HL-60 (cell line): Measurements from ENCODE around the gene SLC22A31.

Experiments used
- DNase-seq, 2 experiments: peaks; one replicate each; pipeline ENCODE4 v3.0.0-alpha.2; 2010 to 2020; ENCODE audit warnings: low read depth in 1 of 2, low spot score in 1 of 2
- H3K27ac ChIP-seq: fragments of 250-450 bp; sonication (Bioruptor Pico); replicated peaks from 2 replicates; pipeline ENCODE4 v1.5.1; 2020; ENCODE audit warnings: mild to moderate bottlenecking, moderate library complexity
- H3K27me3 ChIP-seq: fragments of 250-450 bp; sonication (Bioruptor Pico); 2 replicates; pipeline ENCODE4 v1.5.1; 2021; ENCODE audit warnings: mild to moderate bottlenecking, moderate library complexity; ENCODE audit not compliant: insufficient read depth, poor library complexity, severe bottlenecking
- H3K4me3 ChIP-seq: replicated peaks from 2 replicates; pipeline ENCODE4 v1.5.1; 2011; ENCODE audit warnings: mild to moderate bottlenecking, control low read depth, low read length; ENCODE audit not compliant: insufficient read depth
- GABPA ChIP-seq: IDR thresholded peaks from 2 replicates; pipeline ENCODE4 v1.6.1; 2012; ENCODE audit warnings: low read depth
- POLR2AphosphoS5 ChIP-seq: IDR thresholded peaks from 2 replicates; pipeline ENCODE4 v1.6.1; 2012; ENCODE audit warnings: low read depth
- SPI1 ChIP-seq: IDR thresholded peaks from 2 replicates; pipeline ENCODE4 v1.6.1; 2012; ENCODE audit warnings: low read depth, mild to moderate bottlenecking, borderline replicate concordance
- TF ChIP-seq, protein P1 (sequence below): IDR thresholded peaks from 2 replicates; pipeline ENCODE4 v1.6.1; 2012; ENCODE audit warnings: low read depth; ENCODE audit not compliant: insufficient replicate concordance
- TF ChIP-seq, protein P2 (sequence below): IDR thresholded peaks from one replicate; pipeline ENCODE4 v1.5.1; 2011; ENCODE audit warnings: low read length, control low read depth, inconsistent platforms; ENCODE audit not compliant: insufficient read depth

The SLC22A31 gene

DNA sequence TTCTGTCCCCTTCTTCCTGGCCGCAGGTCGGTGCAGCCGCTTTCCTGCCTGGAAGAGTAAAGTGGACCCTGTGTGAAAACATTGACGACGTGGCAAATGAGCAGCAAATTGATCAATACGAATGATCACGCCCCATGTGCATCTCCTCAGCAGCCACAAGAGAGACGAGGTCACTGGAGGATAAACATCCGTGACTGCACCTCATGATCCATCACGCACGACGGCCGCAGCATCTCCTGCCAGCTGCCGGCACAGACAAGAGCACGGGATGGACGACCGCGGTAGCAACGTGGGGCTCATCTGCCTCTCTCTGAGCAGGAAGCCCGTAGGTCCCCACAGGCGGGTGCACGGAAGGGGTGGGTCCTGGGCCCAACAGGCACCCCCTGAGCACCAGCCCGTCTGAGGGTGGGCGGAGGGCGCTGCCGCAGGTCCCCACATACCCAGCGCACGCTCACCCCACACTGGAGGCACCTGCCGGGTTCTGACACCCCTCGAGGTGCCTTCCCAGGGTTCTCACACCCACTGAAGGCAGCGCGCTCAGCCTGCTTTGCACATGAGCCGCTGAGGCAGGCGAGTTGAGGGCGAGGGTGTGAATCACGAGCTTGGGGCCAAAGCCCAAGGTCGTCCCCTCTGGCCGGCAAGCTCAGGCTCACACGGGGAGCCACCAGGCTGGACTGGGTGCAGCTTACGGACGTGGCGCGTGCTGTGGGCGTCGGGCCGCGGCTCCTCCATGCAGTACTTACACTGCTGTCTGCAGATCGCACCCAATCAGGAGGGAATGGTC lies 41.1 kb downstream of the SLC22A31 start:
- TF ChIP-seq GABPA (no peak), POLR2AphosphoS5 (no peak), SPI1 (no peak)
- TF ChIP-seq, protein P1, sequence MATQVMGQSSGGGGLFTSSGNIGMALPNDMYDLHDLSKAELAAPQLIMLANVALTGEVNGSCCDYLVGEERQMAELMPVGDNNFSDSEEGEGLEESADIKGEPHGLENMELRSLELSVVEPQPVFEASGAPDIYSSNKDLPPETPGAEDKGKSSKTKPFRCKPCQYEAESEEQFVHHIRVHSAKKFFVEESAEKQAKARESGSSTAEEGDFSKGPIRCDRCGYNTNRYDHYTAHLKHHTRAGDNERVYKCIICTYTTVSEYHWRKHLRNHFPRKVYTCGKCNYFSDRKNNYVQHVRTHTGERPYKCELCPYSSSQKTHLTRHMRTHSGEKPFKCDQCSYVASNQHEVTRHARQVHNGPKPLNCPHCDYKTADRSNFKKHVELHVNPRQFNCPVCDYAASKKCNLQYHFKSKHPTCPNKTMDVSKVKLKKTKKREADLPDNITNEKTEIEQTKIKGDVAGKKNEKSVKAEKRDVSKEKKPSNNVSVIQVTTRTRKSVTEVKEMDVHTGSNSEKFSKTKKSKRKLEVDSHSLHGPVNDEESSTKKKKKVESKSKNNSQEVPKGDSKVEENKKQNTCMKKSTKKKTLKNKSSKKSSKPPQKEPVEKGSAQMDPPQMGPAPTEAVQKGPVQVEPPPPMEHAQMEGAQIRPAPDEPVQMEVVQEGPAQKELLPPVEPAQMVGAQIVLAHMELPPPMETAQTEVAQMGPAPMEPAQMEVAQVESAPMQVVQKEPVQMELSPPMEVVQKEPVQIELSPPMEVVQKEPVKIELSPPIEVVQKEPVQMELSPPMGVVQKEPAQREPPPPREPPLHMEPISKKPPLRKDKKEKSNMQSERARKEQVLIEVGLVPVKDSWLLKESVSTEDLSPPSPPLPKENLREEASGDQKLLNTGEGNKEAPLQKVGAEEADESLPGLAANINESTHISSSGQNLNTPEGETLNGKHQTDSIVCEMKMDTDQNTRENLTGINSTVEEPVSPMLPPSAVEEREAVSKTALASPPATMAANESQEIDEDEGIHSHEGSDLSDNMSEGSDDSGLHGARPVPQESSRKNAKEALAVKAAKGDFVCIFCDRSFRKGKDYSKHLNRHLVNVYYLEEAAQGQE = no peak
- TF ChIP-seq, protein P2, sequence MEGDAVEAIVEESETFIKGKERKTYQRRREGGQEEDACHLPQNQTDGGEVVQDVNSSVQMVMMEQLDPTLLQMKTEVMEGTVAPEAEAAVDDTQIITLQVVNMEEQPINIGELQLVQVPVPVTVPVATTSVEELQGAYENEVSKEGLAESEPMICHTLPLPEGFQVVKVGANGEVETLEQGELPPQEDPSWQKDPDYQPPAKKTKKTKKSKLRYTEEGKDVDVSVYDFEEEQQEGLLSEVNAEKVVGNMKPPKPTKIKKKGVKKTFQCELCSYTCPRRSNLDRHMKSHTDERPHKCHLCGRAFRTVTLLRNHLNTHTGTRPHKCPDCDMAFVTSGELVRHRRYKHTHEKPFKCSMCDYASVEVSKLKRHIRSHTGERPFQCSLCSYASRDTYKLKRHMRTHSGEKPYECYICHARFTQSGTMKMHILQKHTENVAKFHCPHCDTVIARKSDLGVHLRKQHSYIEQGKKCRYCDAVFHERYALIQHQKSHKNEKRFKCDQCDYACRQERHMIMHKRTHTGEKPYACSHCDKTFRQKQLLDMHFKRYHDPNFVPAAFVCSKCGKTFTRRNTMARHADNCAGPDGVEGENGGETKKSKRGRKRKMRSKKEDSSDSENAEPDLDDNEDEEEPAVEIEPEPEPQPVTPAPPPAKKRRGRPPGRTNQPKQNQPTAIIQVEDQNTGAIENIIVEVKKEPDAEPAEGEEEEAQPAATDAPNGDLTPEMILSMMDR = no peak
- no peak for DNase-seq
- Histone ChIP-seq H3K27ac (no peak overlapping the region), H3K27me3 (no peaks in the 10 kb centered on the region), H3K4me3 (no peak overlapping the region)

DNA sequence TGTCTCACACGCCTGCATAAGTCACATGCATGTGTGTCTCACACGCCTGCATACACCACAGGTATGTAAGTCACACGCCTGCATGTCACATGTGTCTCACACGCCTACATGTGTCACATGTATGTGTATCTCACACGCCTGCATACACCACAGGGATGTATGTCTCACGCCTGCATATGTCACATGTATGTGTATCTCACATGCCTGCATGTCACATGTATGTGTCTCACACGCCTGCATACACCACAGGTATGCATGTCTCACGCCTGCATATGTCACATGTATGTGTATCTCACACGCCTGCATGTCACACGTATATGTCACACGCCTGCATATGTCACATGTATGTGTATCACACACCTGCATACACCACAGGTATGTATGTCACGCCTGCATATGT lies 42.6 kb downstream of the SLC22A31 start:
- Histone ChIP-seq H3K4me3 (no peak overlapping the region), H3K27ac (no peak overlapping the region), H3K27me3 (no peaks in the 10 kb centered on the region)
- DNase-seq = no peak
- no peak for TF ChIP-seq POLR2AphosphoS5
- TF ChIP-seq, protein P2 = no peak
- no peak for TF ChIP-seq SPI1
- TF ChIP-seq, protein P1 = no peak
- TF ChIP-seq GABPA = no peak

DNA sequence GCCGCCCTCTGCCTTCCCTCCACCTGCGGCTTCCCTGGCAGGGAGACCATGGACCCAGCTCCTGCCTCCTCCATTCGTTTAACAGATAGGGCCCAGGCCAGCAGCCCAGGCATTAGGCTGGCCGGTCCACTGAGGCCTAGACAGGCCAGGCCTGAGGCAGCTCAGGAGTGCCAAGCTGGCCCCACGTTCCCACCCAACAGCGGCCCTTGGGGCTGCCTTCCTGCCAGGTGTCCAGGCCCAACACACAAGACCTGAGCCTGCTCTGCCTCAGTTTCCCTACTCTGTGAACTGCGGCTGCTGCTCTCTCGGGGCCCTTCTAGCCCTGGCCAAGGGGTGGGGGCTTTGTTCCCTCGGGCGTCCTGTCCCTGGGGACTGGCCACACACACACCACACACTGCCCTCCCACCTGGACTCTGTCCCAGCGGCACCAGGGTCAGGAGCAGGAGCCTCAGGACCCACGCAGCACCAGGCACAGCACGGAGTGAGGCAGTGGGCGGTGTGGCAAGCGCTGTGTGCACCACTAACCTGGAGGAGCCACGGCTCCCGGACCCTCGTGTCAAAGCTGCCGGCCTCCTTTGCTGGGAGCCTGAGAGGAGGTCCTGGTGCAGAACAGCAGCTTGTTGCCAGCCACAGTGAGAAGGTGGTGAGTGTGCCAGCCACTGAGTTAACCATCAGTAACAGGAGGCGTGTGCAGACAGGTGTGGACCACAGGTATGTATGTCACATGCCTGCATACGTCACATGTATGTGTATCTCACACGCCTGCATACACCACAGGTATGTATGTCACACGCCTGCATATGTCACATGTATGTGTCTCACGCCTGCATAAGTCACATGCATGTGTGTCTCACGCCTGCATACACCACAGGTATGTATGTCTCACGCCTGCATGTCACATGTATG lies 43.3 kb downstream of the SLC22A31 start:
- Histone ChIP-seq H3K4me3 (no peak overlapping the region), H3K27me3 (no peaks in the 10 kb centered on the region), H3K27ac (no peak overlapping the region)
- no peak for DNase-seq
- TF ChIP-seq, protein P2 = no peak
- TF ChIP-seq GABPA (no peak), POLR2AphosphoS5 (no peak), SPI1 (no peak)
- TF ChIP-seq, protein P1 = no peak
